Fibroblast of skin of right quadriceps (primary cell): ENCODE data around the gene LILRB4.
"Not testable (repeated sequence)": the region's sequence is repeated elsewhere in the genome, so short reads cannot be mapped to it uniquely, and the experiment has no call there.

Experiments
- DNase-seq: peaks from one replicate; pipeline ENCODE4 v3.0.0-alpha.2; 2013

LILRB4 gene

DNA sequence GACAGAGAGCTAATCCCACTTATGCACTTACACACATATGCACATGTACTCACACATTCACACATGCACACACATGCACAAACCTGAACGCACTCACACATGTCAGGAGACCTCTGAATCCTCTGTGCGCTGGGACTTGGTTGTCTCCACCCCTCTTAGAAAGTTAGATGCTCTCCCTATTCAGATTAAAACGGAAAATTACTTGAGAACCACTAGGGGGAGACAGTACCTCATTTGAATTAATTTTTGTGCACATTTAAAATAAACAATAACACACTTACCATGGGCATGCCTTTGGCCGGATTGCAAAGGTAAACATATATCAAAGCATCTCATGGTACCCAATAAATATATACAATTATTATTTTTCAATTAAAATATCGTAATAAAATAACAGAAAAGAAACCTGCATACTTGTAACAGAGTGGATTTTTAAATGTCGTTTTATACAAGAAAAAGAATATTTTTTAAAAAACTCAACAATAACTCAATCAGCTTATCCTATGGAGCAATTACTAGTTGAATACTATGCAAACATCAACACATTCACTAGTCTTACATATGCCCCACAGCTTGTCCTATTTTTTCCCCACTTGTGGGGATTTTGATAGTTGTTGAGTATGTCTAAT, 9.5 kb upstream of the LILRB4 start:
- no peak for DNase-seq

DNA sequence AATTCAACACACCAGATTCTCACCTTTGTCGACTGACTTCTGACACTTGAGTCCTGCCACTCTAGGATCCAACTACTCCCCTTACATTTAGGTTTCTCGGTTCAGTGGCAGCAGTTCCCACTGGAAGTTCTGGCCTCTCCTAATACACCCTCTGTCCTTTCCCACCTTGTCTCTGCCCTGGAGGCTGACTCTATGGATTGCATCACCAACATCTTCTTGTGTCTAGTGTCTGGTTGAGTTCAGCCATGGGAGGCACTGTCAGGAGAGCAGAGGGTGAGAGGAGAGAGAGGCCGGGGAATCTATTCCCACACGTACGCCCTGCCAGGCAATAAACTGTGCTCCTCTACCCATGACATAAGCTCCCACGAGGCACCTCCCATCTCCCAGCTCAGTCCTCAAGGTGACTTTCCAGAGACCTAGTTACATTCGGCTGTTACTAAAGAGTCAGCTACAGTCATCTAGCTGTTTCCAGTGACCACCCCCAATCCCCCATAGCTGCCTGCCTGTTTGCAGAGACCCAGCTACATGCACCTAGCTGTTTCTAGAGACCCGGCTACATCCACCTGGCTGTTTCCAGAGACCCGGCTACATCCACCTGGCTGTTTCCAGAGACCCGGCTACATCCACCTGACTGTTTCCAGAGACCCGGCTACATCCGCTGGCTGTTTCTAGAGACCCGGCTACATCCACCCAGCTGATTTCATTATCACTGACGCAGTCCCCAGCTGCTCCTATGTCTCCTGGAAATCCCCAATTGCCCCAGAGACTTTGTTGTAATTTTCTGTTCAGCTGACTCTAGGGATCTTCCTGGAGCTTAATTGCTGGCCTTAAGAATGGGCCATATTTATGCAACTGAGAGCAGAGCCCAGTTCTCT, 8.1 kb upstream of the LILRB4 start:
- no peak for DNase-seq

DNA sequence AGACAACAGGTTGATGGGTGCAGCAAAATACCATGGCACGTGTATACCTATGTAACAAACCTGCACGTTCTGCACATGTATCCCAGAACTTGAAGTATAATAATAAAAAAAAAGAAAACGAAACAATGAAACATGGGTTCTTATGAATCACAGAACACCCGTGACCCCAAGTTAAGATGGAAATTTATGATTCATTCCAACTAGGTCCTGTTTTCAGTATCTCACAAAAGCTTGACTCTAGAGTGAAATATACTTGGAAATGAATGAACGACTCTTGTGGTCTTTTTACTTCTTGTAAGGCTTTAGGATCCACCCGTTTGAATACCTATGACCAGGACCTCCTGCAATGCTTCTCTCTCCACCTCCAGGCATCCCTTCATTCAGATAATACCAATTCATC, 3.5 kb upstream of the LILRB4 start:
- no peak for DNase-seq

DNA sequence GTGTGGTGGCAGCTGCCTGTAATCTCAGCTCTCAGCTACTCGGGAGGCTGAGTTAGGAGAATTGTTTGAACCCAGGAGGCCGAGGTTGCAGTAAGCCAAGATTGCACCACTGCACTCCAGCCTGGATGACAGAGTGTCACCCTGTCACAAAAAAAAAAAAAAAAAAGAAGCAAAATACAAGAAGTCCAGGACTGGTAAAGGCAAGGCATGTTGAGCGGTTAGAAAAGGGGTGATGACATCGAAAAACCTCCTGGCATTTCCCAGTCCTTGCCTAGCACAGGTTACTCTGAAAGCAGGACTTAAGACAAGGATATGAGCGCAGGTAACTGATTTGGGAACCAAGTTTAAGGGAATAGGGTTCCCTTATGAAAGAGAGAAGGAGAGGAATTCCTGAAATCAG, 2.5 kb upstream of the LILRB4 start:
- no peak for DNase-seq

DNA sequence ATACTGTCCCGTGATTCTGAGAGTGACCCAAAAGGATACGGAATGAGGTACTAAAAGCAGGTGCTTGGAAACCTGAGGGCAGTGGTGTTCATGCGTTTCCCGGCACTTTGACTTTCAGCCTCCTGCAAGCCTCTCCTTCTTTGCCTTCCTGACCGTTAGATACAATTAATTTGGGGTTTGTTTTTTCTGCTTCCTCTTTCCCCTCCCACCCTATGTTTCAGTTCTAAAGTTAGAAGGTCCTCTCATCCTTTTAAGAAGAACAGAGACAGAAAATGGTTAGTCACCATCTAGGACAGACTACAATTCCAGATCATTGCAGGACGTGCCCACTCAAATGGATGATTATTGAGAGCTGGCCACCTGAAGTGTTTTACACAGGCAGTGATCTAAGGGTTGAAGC, 1.8 kb upstream of the LILRB4 start:
- no peak for DNase-seq

DNA sequence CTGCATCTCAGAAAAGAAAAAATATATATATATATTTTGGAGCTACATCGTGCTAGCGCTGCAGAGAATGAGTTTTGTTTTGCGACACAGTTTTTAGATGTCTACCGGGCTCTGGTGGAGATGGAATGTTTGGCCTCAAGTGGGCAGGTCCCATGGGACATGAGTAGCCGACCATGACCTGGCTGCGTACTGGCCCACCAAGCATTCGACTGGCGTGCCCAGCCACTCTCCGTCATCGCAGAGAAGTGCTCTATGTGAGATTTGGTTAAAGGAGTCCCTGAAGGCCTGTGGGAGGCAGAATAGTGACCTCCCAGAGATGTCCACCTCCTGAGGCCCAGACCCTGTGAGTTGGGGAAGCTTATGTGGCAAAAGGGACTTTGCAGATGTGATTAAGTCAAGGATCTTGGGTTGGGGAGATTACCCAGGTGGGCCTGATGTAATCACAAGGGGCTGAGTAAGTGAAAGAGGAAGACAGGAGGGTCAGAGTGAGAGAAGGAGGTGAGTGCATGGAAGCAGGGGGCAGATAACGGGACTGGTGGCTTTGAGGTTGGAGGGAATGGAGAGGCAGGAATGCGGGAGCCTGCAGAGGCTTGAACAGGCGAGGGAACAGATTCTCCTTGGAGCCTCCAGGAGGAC, 821 bp upstream of the LILRB4 start:
- DNase-seq, result no peak

DNA sequence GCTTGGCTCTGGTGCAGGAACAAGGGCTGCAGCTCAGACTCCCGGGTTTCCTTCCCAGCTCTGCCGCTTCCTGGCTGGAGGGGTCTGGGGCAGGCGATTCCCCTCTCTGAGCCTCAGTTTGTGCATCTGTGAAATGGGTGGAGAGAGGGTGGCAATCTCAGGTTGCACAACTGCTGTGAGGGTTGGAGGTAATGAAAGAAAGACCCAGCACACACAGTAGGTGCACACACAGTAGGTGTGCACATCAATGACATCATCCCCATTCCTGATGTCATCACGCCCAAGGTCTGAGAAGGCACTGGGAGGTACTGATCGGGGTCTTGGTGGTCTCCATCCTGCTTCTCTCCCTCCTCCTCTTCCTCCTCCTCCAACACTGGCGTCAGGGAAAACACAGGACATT, 2.7 kb downstream of the LILRB4 start:
- no peak for DNase-seq

DNA sequence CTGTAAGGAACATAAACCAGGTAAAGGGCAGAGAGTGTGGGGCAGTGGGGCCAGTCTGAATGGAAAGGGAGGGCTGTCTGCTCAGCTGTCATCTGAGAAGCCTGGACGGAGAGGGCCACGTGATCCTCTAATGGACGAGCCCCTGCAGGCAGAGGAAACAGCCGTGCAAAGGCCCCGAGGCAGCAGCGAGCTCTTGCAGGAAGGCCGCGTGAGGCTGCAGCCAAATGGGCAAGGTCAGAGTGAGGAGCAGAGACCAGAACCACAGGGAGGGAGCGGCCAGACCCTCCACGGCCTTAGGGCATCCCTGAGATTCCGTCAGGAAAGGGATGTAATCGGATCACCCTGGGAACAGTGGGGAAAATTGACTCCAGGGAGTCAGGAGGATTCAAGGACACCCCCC, 4.4 kb downstream of the LILRB4 start:
- DNase-seq, result no peak

DNA sequence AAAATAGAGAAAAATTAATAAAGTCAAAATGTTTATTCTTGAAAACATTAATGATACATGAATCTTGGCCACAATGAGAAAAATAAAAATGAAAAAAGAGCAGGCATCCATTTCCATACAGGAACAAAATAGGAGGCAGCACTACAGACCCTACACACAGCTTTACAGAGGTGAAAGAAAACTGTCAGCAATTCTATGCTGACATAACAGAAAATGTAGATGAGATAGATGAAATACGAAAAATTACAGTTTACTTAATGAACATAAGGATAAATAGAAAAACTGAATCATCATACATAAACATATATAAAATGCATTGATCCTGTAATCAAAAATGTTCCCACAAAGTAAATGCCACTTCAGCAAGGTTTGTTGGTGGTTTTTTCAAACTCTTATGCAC, 5.6 kb downstream of the LILRB4 start:
- DNase-seq, result no peak

DNA sequence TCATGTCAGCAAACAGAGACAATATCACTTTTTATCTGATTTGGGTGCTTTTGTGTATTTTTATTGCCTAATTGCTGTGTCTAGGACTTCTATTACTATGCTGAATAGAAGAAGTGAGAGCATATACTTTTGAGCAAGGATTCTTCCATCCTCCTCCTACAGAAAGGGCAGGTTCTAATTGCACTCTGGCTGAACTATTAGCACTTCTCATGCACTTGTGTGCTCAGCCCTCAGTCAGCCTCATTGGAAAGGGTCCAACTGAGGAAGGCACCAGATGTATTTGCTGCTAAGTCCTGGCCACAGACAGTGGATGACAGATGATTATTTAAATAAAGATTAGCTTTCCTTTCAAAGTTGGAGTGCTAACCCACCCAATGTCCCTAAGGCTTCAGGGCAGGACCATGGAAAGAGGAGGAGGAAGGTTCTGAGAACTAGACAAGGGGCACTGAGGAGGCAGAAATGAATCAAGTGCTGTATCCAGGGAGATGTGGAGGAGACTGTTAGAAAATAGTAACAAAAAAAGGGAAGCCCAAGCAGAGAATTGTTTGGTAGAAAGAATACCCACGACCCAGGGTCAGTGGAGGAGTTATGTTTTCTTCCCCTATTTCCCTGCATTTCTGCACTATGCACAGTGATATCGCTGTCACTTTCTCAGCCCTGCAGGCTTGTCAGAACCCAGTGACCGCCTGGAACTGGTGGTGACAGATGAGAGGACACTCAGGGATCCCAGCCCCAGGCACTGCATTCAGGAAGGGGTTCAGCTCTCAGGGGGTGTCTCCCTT, 8.0 kb downstream of the LILRB4 start:
- no peak for DNase-seq

DNA sequence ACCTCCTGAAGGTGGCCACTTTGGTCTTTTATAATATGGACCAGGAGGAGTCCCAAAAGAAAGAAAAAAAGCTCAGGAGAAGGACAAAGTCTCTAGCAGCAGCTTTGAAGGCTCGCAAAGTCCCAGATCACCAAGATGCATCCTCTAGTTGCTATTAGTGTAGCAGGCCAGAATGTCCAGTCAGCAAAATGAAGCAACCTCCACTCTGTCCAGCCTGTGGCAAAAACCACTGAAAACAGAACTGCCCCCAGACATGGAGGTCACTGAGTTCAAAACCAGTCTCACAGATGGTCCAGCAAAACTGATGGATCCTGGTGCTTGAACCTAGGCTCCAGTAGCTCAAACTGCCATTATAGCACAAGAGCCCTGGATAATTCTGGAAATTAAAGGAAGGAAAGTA, 10.4 kb downstream of the LILRB4 start:
- DNase-seq, result no peak

DNA sequence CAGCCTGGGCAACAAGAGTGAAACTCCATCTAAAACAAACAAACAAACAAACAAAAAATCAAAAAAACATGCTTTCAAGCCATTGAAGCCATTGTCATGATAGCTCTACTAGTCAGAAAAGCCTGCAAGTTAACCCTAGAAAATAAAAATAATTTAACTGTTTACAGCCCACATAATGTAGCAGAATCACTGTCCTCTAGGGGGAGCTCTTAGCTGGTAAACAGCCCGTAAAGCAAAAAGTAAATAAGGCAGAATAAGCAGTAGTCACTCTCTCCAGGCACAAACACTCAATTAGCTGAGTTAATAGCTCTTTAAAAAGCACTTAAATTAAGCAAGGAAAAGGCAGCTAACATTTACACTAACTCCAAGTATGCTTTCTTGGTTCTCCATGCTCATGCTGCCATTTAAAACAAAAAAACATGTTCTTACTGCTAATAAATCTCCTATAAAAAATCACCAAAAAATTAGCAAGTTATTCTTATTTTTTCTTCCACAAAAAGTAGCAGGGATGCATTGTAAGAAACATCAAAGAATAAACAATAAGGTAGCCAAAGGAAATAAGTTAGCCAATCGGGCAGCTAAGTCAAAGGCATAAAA, 11.3 kb downstream of the LILRB4 start:
- DNase-seq, result no peak

DNA sequence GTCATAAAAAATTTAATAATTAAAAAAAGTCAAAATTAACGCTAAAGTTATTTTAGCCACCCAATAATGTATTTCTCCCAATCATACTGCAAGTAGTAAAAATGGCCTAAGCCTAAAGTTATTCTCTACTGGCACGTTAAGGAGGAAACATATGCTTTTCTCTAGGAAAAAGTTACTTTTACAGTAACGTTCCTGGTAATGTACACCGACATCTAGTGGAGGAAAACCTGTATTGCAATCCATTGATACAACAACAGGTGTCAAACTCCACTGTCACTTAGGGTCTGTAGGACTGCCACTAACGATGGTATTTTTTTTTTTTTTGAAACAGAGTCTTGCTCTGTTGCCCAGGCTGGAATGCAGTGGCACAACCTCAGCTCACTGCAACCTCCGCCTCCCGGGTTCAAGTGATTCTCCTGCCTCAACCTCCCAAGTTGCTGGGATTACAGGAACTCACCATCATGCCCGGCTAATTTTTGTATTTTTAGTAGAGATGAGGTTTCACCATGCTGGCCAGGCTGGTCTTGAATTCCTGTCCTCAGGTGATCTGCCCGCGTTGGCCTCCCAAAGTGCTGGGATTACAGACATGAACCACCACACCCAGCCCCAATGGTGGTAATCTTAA, 13.5 kb downstream of the LILRB4 start:
- peak; percentile 10 for DNase-seq

DNA sequence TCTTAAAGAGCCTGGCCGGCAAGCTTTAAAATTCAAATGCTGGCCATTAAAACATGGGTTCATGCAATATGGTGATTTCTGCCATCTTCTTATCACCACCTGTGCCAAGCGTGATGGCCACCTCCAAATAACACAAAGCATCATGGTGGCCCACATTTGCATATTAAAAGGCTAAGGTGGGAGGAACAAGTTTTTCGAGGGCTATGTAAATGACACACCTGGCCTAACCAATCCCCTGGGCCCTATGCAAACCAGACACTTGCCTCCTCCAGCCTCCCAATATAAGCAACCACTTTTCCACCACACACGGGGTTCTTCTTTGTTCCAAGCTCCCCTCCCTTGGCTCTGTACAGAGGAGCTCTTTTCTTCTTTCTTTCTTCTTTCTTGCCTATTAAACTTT, 14.4 kb downstream of the LILRB4 start:
- no peak for DNase-seq

DNA sequence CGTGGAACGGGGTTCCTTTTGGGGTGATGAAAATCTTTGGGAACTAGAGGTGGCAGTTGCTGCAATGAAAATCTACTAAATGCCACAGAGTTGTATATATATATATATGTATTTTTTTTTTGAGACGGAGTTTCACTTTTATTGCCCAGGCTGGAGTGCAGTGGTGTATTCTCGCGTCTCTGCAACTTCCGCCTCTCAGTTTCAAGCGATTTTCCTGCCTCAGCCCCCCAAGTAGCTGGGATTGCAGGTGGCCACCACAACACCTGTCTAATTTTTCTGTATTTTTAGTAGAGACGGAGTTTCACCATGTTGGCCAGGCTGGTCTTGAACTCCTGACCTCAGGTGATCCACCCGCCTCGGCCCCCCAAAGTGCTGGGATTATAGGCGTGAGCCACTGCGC, 18.8 kb downstream of the LILRB4 start:
- DNase-seq, result not testable (repeated sequence)

DNA sequence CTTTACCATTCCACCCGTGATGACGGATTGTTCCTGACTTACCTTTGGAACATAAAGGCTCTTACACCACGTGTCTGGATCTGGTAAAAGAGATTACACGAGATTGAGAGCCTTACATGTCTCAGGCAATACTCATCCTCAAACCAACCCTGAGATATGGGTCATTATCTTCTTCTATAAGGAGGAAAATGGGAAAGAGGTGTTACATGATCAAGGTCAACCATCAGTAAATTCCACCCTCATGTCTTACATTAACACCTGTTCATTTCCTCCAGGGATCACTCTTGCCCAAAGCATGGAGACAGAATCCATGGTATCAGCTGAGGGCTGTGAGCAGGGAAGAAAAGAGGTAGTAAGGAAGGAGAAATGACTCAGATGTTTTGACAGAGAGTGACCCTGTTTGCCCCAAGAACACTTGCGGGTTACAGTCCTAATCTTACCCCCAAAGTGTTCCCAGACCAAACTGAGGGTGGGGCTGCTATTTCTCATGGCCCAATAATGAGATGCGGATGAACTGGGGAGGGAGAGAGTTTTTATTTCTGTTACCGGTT, 19.6 kb downstream of the LILRB4 start:
- DNase-seq, result no peak

DNA sequence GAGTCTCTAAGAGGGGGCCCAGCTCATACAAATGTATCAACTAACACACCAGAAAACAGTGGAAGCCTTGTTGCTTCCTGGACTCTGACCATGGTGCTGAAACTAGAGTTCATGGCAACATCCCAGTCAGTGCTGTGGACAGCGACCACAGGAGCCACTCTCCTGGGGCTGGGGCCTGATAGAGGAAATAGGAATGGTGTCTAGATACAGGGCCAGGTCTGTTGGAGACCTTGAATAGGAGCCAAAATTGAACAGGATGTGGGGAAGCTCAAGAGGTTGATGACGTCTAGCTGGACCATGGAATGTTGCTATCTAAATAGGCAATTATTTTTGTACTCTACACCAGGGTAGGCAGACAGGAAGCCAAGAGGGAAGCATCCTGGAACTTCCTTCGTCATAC, 21.7 kb downstream of the LILRB4 start:
- DNase-seq, result no peak

DNA sequence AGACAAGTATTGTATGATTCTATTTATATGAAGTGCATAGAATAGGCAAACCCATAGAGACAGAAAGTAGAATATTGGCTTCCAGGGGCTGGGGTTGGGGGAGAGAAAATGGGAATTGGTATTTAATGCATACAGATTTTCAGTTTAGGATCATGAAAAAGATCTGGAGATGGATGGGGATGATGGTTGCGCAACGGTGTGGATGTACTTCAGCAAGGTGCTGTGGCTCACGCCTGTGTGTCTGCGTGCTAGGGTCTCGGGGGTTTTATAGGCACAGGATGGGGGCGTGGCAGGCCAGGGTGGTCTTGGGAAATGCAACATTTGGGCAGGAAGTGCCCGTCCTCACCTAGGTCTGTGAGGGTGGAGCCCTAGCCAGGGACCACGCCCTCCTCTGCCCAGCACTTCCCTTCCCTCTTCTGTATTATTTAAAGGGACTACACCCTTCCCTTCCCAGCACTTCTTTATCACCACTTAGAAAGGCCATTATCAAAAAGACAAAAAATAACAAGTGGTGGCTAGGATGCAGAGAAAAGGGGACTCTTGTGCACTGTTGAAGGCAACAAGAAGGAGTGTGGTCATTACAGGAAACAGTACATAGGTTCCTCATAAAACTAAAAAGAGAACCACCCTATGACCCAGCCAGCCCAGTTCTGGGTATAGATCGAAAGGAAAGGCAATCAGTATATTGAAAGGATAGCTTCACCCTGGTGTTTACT, 29.0 kb downstream of the LILRB4 start:
- DNase-seq, result no peak

DNA sequence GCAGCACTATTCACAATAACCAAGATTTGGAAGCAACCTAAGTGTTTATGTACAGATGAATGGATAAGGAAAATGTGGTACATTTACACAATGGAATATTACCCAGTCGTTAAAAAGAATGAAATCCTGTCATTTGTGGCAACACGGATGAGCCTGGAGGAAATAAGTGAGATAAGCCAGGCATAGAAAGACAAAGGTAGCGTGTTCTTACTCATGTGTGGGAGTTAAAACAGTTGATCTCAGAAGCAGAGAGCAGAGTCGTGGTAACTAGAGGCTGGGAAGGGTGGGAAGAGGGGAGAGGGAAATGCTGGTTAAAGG, 29.5 kb downstream of the LILRB4 start:
- no peak for DNase-seq

DNA sequence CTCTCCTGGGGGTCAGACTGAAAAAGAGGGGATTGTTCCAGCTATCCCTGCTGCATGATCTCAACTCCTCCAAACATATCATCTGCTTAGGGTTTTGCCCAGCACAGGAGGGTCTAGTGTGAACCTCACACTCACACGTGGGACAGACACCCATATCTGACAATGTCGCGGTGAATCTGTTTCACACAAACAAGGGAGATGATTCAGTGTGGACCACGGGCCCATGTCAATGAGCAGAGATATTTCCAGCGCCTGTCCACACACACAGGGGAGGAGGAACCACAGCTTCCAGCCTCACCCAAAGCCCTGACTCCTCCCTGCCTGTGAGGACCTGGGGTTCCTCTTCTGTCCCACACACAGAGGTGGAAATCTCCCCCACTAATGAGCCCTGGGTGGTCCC, 31.9 kb downstream of the LILRB4 start:
- no peak for DNase-seq

DNA sequence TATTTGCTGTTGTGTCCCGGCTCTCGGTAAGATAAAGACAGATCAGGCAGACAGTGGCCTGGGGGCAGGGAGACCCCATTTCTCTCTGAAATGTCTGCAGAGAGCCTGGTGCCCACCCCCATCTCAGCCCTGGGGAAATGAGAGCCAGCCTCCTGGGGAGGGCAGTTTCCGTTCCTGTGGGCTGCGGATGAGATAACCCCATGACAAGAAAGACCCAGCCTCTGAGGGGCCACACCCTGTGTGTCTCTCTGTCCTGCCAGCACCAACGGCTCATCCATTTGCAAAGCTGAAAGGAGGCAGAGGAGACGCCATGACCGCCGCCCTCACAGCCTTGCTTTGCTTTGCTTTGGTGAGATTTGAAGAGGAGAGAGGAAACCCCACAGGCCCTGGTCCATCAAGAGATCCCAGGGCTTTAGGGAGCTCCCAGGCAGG, 33.3 kb downstream of the LILRB4 start:
- DNase-seq, result no peak

DNA sequence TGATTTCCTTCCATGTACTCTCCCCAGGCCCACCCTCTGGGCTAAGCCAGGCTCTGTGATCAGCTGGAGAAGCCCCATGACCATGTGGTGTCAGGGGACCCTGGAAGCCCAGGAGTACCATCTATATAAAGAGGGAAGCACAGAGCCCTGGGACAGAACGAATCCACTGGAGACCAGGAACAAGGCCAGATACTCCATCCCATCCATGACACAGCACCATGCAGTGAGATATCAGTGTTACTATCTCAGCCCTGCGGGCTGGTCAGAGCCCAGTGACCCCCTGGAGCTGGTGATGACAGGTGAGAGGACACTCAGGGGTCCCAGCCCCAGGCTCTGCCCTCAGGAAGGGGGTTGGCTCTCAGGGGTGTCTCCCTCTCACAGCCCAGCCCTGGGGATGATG, 34.0 kb downstream of the LILRB4 start:
- DNase-seq, result no peak
